Measurements from ENCODE around the gene RAD54L.
A peak's percentile ranks its signal among the peaks of the same experiment; 100 is the strongest.

DNA sequence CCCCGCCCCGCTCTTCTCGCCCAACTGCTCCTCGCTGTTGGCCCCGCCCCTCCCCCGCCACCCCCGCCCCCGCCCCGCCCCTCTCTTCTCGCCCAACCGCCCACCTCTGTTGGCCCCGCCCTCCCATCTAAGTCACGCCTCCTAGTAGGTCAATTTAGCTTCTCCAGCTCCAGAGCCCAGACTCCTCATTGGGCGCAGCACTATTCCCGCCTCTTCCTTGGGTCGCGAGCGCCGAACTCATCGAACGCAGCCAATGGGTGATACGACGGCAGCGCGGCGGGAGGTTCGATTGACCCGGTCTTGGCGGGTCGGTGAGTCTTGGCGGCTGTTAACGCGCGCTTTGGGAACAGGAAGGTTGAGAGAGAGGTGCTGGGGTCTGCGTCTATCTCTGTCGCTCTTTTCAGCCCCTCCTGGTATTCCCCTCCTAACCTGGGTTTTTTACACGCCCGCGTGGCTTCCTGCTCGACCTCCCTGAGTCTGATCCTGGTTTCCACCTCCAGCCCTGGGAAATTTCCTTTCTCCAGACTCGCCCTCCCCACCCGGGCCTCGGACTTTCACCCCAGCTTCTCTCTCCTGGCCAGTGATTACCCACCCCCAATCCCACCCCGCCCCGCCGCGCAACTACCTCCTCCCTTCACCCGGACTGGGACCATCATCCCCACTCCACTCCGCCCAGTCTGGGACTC is at the start of gene RAD54L:
- TF ChIP-seq, protein P1, sequence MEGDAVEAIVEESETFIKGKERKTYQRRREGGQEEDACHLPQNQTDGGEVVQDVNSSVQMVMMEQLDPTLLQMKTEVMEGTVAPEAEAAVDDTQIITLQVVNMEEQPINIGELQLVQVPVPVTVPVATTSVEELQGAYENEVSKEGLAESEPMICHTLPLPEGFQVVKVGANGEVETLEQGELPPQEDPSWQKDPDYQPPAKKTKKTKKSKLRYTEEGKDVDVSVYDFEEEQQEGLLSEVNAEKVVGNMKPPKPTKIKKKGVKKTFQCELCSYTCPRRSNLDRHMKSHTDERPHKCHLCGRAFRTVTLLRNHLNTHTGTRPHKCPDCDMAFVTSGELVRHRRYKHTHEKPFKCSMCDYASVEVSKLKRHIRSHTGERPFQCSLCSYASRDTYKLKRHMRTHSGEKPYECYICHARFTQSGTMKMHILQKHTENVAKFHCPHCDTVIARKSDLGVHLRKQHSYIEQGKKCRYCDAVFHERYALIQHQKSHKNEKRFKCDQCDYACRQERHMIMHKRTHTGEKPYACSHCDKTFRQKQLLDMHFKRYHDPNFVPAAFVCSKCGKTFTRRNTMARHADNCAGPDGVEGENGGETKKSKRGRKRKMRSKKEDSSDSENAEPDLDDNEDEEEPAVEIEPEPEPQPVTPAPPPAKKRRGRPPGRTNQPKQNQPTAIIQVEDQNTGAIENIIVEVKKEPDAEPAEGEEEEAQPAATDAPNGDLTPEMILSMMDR (IDR thresholded peaks at IDR 0.05): peak in 1 of 5 experiments; percentile 15
- TF ChIP-seq POLR2A (IDR thresholded peaks at IDR 0.05) (no peak), EP300 (IDR thresholded peaks at IDR 0.05) (peak; percentile 34 to 90)
